HG03045 (cell line): ENCODE data around the gene MYCBPAP.

Source experiments
- ATAC-seq: cut with Tn5 transposase; IDR thresholded peaks from one replicate; pipeline ENCODE4 v1.9.1; 2021; ENCODE audit warnings: mild to moderate bottlenecking, moderate library complexity; ENCODE audit not compliant: unreplicated experiment

The MYCBPAP gene

GRCh38 chr17:50536683-50537646 lies 28.7 kb downstream of the MYCBPAP start:
- ATAC-seq = no peak

GRCh38 chr17:50537721-50538548 lies 29.7 kb downstream of the MYCBPAP start:
- no peak for ATAC-seq

- no peak for ATAC-seq
Measured at GRCh38 chr17:50538549-50539410, 30.5 kb downstream of the MYCBPAP start.

GRCh38 chr17:50539762-50540559 lies 31.7 kb downstream of the MYCBPAP start:
- ATAC-seq = no peak

GRCh38 chr17:50540560-50541401 lies 32.5 kb downstream of the MYCBPAP start:
- ATAC-seq = no peak

- ATAC-seq = no peak
Measured at GRCh38 chr17:50541402-50541715, 33.1 kb downstream of the MYCBPAP start.

GRCh38 chr17:50541716-50542688 lies 33.8 kb downstream of the MYCBPAP start:
- ATAC-seq = peak; percentile 83

GRCh38 chr17:50542795-50543774 lies 34.8 kb downstream of the MYCBPAP start:
- ATAC-seq = no peak

GRCh38 chr17:50544516-50544915 lies 36.3 kb downstream of the MYCBPAP start:
- ATAC-seq = no peak

- no peak for ATAC-seq
Measured at GRCh38 chr17:50545311-50545710, 37.1 kb downstream of the MYCBPAP start.

- no peak for ATAC-seq
Measured at GRCh38 chr17:50546701-50547034, 38.4 kb downstream of the MYCBPAP start.

GRCh38 chr17:50547035-50547735 lies 38.9 kb downstream of the MYCBPAP start, which contains the start of gene SPATA20:
Gene SPATA20 (plus strand): TSS chr17:50547174. CDS start chr17:50547209, 35 bp downstream.
- peak; percentile 66 for ATAC-seq

GRCh38 chr17:50547736-50548083 lies 39.5 kb downstream of the MYCBPAP start:
- no peak for ATAC-seq

- ATAC-seq = no peak
Measured at GRCh38 chr17:50548831-50549230, 40.6 kb downstream of the MYCBPAP start.

- ATAC-seq = no peak
Measured at GRCh38 chr17:50549256-50549941, 41.2 kb downstream of the MYCBPAP start.

- ATAC-seq = no peak
Measured at GRCh38 chr17:50549969-50550368, 41.7 kb downstream of the MYCBPAP start.
